Right lobe of liver (tissue), 6 donors: ENCODE measurements around the gene ABCC5. TPM values are rescaled to one million over a fixed set of nuclear protein-coding genes. Genes with fewer than 3 reads are reported as not detected.

Source experiments
- ATAC-seq, 4 donors: fragments of 200-7000 bp; cut with Tn5 transposase; one replicate each; pipeline ENCODE4 v1.9.1; 2020; ENCODE audit warnings: mild to moderate bottlenecking in 4 of 4, moderate library complexity in 4 of 4
- DNase-seq, 3 donors: peaks; one replicate each; pipeline ENCODE4 v3.0.0-alpha.2; 2020
- H3K27ac ChIP-seq, 3 donors: fragments of 200-600 bp; one replicate each; pipeline ENCODE4 v1.8.0; 2022
- H3K27me3 ChIP-seq, 2 donors: fragments of 200-600 bp; one replicate each; pipeline ENCODE4 v1.8.0; 2022
- H3K36me3 ChIP-seq, 4 donors: fragments of 200-600 bp; sonication (generic) in 1 of 4; one replicate each; pipeline versions ENCODE4 v1.5.1 to v1.8.0; 2017 to 2022; ENCODE audit warnings: control low read depth in 1 of 4
- H3K4me1 ChIP-seq, 4 donors: fragments of 200-600 bp; sonication (generic) in 1 of 4; one replicate each; pipeline versions ENCODE4 v1.5.1 to v1.8.0; 2017 to 2022; ENCODE audit warnings: control low read depth in 1 of 4
- H3K4me3 ChIP-seq, 3 donors: fragments of 200-600 bp; one replicate each; pipeline ENCODE4 v1.8.0; 2022
- H3K9me3 ChIP-seq, 4 donors: fragments of 200-600 bp; sonication (generic) in 1 of 4; one replicate each; pipeline versions ENCODE4 v1.5.1 to v1.8.0; 2017 to 2022; ENCODE audit warnings: control low read depth in 1 of 4
- POLR2A ChIP-seq: fragments of 450-650 bp; IDR thresholded peaks from one replicate; pipeline ENCODE4 v1.6.1; 2017; ENCODE audit warnings: antibody characterized with exemption, mild to moderate bottlenecking
- WGBS: methylation state at CpG from one replicate; pipeline ENCODE4 v1.1.6; 2018; ENCODE audit warnings: low coverage, low lambda C conversion rate; ENCODE audit not compliant: insufficient coverage; ENCODE audit errors: missing lambda C conversion rate; 5-methylcytosine and 5-hydroxymethylcytosine counted together
- intact Hi-C, 2 donors: fragments of 100-400 bp; cut with DNase I; formaldehyde crosslinking; loops; one replicate each; pipeline versions ENCODE4 v1.11.2 to v1.14.1; 2022
- total RNA-seq, 6 experiments: library from RNA; depleted of rRNA in 2 of 6; stranded (reverse); fragments of >200 nt in 2 of 6; fragmentation: NEBNext Ultra II Directional in 3 of 6; extraction: Animal tissue kit (Norgen Biotek cat#: 25700) in 3 of 6; gene quantifications; one replicate each; pipeline versions ENCODE4 v1.1.0 to v1.2.4, GENCODE V29; 2016 to 2023
- TF ChIP-seq, protein P1 (sequence below), 4 donors: fragments of 200-600 bp in 3 of 4; fragments of 450-650 bp in 1 of 4; IDR thresholded peaks; one replicate each; pipeline versions ENCODE4 v1.5.1 to v1.8.0; 2016 to 2022; ENCODE audit warnings: antibody characterized with exemption in 4 of 4, mild to moderate bottlenecking in 2 of 4
- donor health status: DM: no; HTN: yes; CAD: no.
- donor health status: DM: no; HTN: no; CAD: no.
- donor health status: DM: no; HTN: no; CAD: no.
- donor health status: DM: no; HTN: yes; CAD: no.
- donor health status: DM: no; HTN: yes; CAD: no.

Gene ABCC5
- total RNA-seq, 6 experiments from 2014 or later = 5.5 to 9.4 (median 7.6) TPM

DNA sequence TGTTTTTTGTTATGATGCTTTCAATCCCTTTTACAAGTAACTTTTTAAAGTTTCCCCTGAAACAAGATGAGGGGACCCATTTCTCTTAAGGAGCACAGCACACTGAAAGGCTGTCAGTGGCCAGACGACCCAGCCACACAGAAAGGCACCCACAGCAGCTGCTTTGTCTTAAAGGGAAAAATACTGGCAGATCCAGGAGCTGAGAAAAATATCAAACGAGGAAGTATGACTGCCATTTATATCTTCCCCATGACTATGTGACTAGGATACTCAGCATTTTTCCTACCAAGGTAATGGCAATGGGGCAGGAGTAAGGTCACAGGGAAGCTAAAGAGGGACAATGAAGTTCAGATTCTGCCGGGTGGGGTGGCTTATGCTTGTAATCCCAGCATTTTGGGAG is 15.9 kb downstream of the ABCC5 start:
- ATAC-seq = no peak
- H3K27me3 ChIP-seq = no peaks in the 10 kb centered on the region
- TF ChIP-seq, protein P1, sequence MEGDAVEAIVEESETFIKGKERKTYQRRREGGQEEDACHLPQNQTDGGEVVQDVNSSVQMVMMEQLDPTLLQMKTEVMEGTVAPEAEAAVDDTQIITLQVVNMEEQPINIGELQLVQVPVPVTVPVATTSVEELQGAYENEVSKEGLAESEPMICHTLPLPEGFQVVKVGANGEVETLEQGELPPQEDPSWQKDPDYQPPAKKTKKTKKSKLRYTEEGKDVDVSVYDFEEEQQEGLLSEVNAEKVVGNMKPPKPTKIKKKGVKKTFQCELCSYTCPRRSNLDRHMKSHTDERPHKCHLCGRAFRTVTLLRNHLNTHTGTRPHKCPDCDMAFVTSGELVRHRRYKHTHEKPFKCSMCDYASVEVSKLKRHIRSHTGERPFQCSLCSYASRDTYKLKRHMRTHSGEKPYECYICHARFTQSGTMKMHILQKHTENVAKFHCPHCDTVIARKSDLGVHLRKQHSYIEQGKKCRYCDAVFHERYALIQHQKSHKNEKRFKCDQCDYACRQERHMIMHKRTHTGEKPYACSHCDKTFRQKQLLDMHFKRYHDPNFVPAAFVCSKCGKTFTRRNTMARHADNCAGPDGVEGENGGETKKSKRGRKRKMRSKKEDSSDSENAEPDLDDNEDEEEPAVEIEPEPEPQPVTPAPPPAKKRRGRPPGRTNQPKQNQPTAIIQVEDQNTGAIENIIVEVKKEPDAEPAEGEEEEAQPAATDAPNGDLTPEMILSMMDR (IDR thresholded peaks at IDR 0.05) = no peak
- TF ChIP-seq POLR2A = no peak
- no peak overlapping the region for H3K4me3 ChIP-seq
- intact Hi-C loops = no loop called here
- no peaks in the 10 kb centered on the region for H3K36me3 ChIP-seq
- H3K4me1 ChIP-seq = peaks cover 0 to 4% (median 0%) of the 10 kb centered on the region in 4 donors
- DNase-seq = no peak
- 65% methylated on average over 3 of the region's 3 CpGs for WGBS
- H3K9me3 ChIP-seq = no peaks in the 10 kb centered on the region
- no peak overlapping the region for H3K27ac ChIP-seq

DNA sequence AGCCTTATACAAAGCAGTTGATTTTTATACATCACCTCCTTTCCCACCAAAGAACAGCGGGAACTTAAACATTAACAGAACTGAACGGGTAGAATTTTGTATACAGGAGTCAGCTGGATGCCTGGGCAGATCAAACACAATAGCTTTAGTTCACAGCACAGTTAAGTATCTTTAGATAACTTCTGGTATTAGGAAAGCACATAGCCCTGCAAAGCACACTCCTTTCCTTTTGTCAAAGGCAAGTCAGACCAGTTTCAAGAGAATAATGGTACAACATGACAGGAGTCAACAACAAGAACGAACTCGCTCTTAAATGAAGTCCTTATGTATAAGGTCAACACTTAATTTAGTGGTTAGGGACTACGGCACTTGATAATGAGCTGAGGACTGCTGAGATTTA is 26.3 kb downstream of the ABCC5 start:
- no peak for ATAC-seq
- 84% methylated on average over 5 of the region's 5 CpGs for WGBS
- no peaks in the 10 kb centered on the region for H3K9me3 ChIP-seq
- intact Hi-C loops = no loop called here
- no peak overlapping the region for H3K4me3 ChIP-seq
- no peak for TF ChIP-seq POLR2A
- TF ChIP-seq, protein P1 (IDR thresholded peaks at IDR 0.05) = no peak
- no peak for DNase-seq
- no peaks in the 10 kb centered on the region for H3K27me3 ChIP-seq
- no peak overlapping the region for H3K27ac ChIP-seq
- H3K4me1 ChIP-seq = peaks cover 0 to 10% (median 4%) of the 10 kb centered on the region in 4 donors
- H3K36me3 ChIP-seq = no peaks in the 10 kb centered on the region

DNA sequence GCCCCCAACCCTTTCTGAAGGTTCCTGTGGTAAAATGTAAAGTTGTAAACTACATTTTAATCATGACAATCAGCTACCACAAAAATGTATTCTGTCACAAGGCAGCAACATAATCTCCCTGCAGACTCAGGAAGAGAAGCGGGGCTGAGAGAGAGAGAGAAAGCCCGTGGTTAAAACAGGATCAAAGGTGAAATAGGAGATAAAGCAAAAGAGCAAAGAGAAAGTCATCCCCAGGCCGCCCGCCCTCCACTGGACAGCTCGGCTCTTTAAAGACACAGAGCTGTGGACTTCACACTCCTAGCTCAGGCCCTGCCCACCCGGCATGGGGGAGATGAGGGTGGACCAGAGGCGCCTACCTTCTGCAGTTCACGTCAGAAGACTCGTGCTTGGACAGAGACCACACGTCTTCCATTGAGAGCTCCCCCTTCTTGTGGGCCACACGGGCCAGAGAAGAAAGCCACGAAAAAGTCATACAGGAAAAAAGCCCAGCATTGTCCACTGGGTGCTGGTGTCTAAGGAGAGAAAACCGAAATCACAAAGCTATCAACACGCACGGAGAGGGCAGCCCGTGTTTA is 29.4 kb downstream of the ABCC5 start:
- no peaks in the 10 kb centered on the region for H3K9me3 ChIP-seq
- no peak overlapping the region for H3K27ac ChIP-seq
- no peak overlapping the region for H3K4me3 ChIP-seq
- H3K36me3 ChIP-seq = peaks cover 0 to 8% (median 0%) of the 10 kb centered on the region in 4 donors
- TF ChIP-seq POLR2A = no peak
- TF ChIP-seq, protein P1 (IDR thresholded peaks at IDR 0.05) = no peak
- ATAC-seq (peak; percentile 92 to 95 (median 94)), DNase-seq (peak; percentile 49 to 63 (median 61))
- H3K4me1 ChIP-seq = peaks cover 0 to 22% (median 10%) of the 10 kb centered on the region in 4 donors
- 44% methylated on average over 12 of the region's 16 CpGs for WGBS
- no peaks in the 10 kb centered on the region for H3K27me3 ChIP-seq
- intact Hi-C loops = no loop called here

GRCh38 chr3:183987000-183987600 is 30.6 kb downstream of the ABCC5 start:
- no peaks in the 10 kb centered on the region for H3K9me3 ChIP-seq
- no peaks in the 10 kb centered on the region for H3K27me3 ChIP-seq
- H3K27ac ChIP-seq = no peak overlapping the region
- H3K4me3 ChIP-seq = no peak overlapping the region
- peaks cover 0 to 22% (median 10%) of the 10 kb centered on the region in 4 donors for H3K4me1 ChIP-seq
- no peak for TF ChIP-seq POLR2A
- TF ChIP-seq, protein P1 (IDR thresholded peaks at IDR 0.05) = no peak
- ATAC-seq (no peak), DNase-seq (no peak)
- intact Hi-C loops = no loop called here
- 84% methylated on average over 7 of the region's 11 CpGs for WGBS
- H3K36me3 ChIP-seq = peaks cover 0 to 8% (median 0%) of the 10 kb centered on the region in 4 donors
